ENCODE results near the gene PPP1R14B. TPM values are rescaled to one million over a fixed set of nuclear protein-coding genes. Genes with fewer than 3 reads are reported as not detected.

Gene PPP1R14B
- total and polyA plus RNA-seq, 2 of the 13 experiments (the other 11 are each of a cell fraction or from before 2014, with no cell fraction given), result 110 to 148 TPM

- TF ChIP-seq HNF4G (IDR thresholded peaks at IDR 0.05; ENCODE audit: borderline replicate concordance, low read depth, low read length), result peak; percentile 6; the same call in 1 of the 2 replicates
- TF ChIP-seq HNF4G (CRISPR knock-in tag; IDR thresholded peaks at IDR 0.05; ENCODE audit: borderline replicate concordance, low read depth), result no peak
- 0 out of 2 replicates have a peak, but pooled peaks have one; percentile 42 for TF ChIP-seq ZNF780A (CRISPR knock-in tag; IDR thresholded peaks at IDR 0.05)
- peak; percentile 88 for TF ChIP-seq SIN3A (IDR thresholded peaks at IDR 0.05; ENCODE audit: borderline replicate concordance, low read depth, low read length)
- peak; percentile 52; the same call in 1 of the 2 replicates for TF ChIP-seq ZNF589 (CRISPR knock-in tag; conservative IDR thresholded peaks at IDR 0.05)
- TF ChIP-seq SMARCC2 (IDR thresholded peaks at IDR 0.05), result no peak
- TF ChIP-seq GATAD2A (CRISPR knock-in tag; IDR thresholded peaks at IDR 0.05), result peak; percentile 83
- 0 out of 2 replicates have a peak, but pooled peaks have one; percentile 32 for TF ChIP-seq MXD4 (CRISPR knock-in tag; IDR thresholded peaks at IDR 0.05)
- no peak for TF ChIP-seq SETDB1 (CRISPR knock-in tag; IDR thresholded peaks at IDR 0.05; ENCODE audit: borderline replicate concordance)
- TF ChIP-seq ELF4 (CRISPR knock-in tag; IDR thresholded peaks at IDR 0.05; ENCODE audit: borderline replicate concordance), result no peak
- peak; percentile 20; the same call in 1 of the 2 replicates for TF ChIP-seq MIXL1 (CRISPR knock-in tag; IDR thresholded peaks at IDR 0.05)
- TF ChIP-seq KLF6 (CRISPR knock-in tag; IDR thresholded peaks at IDR 0.05), result peak; percentile 56; the same call in 1 of the 2 replicates
- TF ChIP-seq LCORL (IDR thresholded peaks at IDR 0.05), result no peak
- TF ChIP-seq LCORL (CRISPR knock-in tag; IDR thresholded peaks at IDR 0.05), result peak; percentile 96
- TF ChIP-seq MED8 (CRISPR knock-in tag; IDR thresholded peaks at IDR 0.05; ENCODE audit: insufficient replicate concordance), result no peak
- peak; percentile 41; the same call in 1 of the 2 replicates for TF ChIP-seq MNT (IDR thresholded peaks at IDR 0.05)
- TF ChIP-seq FOXP4 (CRISPR knock-in tag; IDR thresholded peaks at IDR 0.05), result peak; percentile 92
- TF ChIP-seq ZNF580 (CRISPR knock-in tag; IDR thresholded peaks at IDR 0.05; ENCODE audit: borderline replicate concordance, low read depth), result no peak
- peak; percentile 40; the same call in 1 of the 2 replicates for TF ChIP-seq DR1 (CRISPR knock-in tag; IDR thresholded peaks at IDR 0.05)
- TF ChIP-seq DZIP1 (CRISPR knock-in tag; IDR thresholded peaks at IDR 0.05), result peak; percentile 81; the same call in 1 of the 2 replicates
- TF ChIP-seq CBX2 (IDR thresholded peaks at IDR 0.05; ENCODE audit: low read depth, low read length), result no peak
- no peak for TF ChIP-seq CBX2 (CRISPR knock-in tag; IDR thresholded peaks at IDR 0.05; ENCODE audit: low read depth)
- TF ChIP-seq AKAP8 (CRISPR knock-in tag; IDR thresholded peaks at IDR 0.05), result no peak
- TF ChIP-seq GPBP1L1 (CRISPR knock-in tag; IDR thresholded peaks at IDR 0.05), result no peak
- TF ChIP-seq ZSCAN20 (CRISPR knock-in tag; IDR thresholded peaks at IDR 0.05; ENCODE audit: borderline replicate concordance), result no peak
These were observed 9.2 kb downstream of the PPP1R14B start (continued) for GRCh38 chr11:64237484-64237951.

Data from HepG2 (cell line).